ENCODE results near the gene KCNJ9.

DNA sequence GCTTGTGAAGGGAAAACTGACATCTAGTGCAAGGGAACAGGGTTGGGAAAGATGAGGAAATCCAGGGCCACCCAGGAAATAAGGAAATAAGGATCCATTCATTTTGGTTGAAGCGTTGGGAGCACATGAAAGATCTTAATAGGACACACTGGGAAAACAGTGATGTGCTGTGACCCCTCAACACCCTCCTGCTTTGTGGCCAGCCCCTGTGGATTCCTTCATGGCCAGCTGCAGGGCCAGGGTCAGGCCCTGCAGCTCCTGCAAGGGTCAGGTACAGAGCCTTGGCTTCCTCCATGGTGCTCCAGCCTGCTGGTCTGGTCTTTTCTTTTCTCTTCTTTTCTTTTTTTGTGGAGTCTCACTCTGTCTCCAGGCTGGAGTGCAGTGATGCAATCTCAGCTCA lies 30.7 kb upstream of the KCNJ9 start:
- TF ChIP-seq EZH2 (IDR thresholded peaks at IDR 0.05; ENCODE audit: borderline replicate concordance, insufficient read depth, low read length, poor library complexity, severe bottlenecking) (no peak), TAF1 (IDR thresholded peaks at IDR 0.05; ENCODE audit: low read depth) (no peak), POLR2AphosphoS5 (IDR thresholded peaks at IDR 0.05) (no peak), EP300 (conservative IDR thresholded peaks at IDR 0.05; ENCODE audit: poor library complexity, severe bottlenecking) (no peak), RAD21 (conservative IDR thresholded peaks at IDR 0.05) (no peak)
- TF ChIP-seq, protein P1, sequence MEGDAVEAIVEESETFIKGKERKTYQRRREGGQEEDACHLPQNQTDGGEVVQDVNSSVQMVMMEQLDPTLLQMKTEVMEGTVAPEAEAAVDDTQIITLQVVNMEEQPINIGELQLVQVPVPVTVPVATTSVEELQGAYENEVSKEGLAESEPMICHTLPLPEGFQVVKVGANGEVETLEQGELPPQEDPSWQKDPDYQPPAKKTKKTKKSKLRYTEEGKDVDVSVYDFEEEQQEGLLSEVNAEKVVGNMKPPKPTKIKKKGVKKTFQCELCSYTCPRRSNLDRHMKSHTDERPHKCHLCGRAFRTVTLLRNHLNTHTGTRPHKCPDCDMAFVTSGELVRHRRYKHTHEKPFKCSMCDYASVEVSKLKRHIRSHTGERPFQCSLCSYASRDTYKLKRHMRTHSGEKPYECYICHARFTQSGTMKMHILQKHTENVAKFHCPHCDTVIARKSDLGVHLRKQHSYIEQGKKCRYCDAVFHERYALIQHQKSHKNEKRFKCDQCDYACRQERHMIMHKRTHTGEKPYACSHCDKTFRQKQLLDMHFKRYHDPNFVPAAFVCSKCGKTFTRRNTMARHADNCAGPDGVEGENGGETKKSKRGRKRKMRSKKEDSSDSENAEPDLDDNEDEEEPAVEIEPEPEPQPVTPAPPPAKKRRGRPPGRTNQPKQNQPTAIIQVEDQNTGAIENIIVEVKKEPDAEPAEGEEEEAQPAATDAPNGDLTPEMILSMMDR (IDR thresholded peaks at IDR 0.05; ENCODE audit: poor library complexity, severe bottlenecking) = no peak
- TF ChIP-seq, protein P2, sequence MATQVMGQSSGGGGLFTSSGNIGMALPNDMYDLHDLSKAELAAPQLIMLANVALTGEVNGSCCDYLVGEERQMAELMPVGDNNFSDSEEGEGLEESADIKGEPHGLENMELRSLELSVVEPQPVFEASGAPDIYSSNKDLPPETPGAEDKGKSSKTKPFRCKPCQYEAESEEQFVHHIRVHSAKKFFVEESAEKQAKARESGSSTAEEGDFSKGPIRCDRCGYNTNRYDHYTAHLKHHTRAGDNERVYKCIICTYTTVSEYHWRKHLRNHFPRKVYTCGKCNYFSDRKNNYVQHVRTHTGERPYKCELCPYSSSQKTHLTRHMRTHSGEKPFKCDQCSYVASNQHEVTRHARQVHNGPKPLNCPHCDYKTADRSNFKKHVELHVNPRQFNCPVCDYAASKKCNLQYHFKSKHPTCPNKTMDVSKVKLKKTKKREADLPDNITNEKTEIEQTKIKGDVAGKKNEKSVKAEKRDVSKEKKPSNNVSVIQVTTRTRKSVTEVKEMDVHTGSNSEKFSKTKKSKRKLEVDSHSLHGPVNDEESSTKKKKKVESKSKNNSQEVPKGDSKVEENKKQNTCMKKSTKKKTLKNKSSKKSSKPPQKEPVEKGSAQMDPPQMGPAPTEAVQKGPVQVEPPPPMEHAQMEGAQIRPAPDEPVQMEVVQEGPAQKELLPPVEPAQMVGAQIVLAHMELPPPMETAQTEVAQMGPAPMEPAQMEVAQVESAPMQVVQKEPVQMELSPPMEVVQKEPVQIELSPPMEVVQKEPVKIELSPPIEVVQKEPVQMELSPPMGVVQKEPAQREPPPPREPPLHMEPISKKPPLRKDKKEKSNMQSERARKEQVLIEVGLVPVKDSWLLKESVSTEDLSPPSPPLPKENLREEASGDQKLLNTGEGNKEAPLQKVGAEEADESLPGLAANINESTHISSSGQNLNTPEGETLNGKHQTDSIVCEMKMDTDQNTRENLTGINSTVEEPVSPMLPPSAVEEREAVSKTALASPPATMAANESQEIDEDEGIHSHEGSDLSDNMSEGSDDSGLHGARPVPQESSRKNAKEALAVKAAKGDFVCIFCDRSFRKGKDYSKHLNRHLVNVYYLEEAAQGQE (IDR thresholded peaks at IDR 0.05; ENCODE audit: borderline replicate concordance) = no peak

Data from neural cell (in vitro differentiated cells).